T1000 (cell line): ENCODE results near the gene GABRP.
"Not testable (repeated sequence)": the region's sequence is repeated elsewhere in the genome, so short reads cannot be mapped to it uniquely, and the experiment has no call there.

Experiments
- DNase-seq: peaks from one replicate; lab custom pipeline; 2025; ENCODE audit warnings: mixed read lengths; lab: John Stamatoyannopoulos, UW

Gene GABRP

DNA sequence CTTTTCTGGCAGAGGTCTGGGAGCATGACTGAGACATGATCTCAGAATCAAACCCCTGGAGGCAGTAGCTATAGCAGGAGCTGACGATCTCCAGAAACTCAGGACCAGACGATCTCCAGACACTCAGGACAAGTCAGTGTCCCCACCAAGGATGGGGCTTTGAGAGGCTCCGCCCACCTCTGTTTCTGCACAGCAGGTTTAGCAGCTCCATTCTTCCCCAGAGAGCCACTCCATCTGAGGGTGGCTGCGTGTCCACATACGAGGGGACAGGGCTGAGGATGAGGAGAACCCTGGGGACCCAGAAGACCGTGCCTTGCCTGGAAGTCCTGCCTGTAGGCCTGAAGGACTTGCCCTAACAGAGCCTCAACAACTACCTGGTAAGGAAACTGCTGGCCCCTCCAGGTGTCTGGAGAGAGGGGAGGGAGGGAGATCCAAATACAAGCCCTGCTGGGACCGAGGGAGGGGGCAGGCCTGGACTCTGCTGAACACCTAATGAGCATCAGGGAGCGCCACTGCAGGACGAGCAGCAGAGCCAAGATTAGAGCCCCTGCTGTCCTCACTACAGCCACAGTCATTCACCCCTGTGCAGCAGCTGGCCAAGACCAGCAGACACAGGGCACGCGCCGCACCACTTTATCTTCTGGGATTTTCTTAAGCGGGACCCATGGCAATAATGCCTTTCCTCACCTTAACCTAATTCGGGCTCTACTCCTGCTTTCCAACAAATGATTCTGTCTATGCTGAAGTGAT lies at the start of gene GABRP:
TSS of gene GABRP (plus strand) at position 228 of the 750 bp plus-strand sequence. CDS start 4,891 bp downstream, outside the sequence.
- DNase-seq = no peak

DNA sequence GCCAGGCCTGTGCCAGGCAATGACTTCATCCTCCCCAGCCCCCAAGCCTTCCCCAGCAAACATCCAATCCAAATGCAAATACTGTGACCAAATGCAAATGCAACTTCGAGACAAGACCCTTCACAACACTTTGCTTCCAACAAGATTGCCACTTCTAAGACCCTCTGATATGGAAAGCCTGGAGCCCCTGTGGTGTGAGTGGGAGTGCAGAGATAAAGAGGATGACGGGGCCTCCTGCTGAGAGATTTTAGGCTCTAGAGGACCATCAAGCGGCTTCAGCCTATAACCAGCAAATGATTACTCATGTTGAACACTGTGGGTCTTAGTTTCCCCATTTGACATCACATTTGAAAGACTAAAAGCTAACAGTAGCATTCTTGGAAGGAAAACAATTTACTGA lies 46.6 kb upstream of the GABRP start:
- DNase-seq = no peak

DNA sequence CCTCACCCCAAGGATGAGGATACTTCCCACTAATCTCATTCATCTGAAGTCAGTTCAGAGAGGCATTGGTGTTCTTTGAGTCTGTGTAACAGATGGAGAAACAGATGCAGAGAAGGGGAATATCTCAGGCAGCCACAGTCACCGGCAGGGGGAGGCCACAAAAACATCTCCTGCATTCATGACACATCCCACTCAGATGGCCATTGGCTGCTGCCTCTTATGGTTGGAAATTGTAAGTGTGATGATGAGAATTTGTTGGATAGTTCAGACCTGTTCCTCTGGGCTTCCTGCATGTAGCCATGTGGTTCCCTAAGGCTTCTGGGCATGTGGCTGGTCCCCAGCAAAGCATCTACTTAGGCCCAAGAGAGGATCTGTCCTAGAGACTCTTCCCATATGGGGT lies 45.9 kb upstream of the GABRP start:
- DNase-seq = no peak

DNA sequence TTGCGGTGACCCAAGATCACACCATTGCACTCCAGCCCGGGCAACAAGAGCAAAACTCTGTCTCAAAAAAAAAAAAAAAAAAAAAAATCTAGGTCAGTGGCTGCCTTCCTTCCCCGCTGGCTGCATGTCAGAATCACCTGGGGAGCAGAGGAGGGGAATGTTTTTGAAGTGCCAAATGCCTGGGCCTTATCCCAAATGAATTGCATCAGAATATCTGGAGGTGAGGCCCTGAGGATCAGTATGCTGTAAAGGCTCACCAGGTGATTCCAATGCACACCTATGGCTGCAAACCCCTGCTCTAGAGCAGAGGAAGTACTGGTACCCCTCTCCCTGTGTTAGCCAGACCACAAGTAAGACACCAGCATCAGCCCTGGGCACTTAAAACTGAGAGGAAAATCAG lies 44.7 kb upstream of the GABRP start:
- DNase-seq = no peak

DNA sequence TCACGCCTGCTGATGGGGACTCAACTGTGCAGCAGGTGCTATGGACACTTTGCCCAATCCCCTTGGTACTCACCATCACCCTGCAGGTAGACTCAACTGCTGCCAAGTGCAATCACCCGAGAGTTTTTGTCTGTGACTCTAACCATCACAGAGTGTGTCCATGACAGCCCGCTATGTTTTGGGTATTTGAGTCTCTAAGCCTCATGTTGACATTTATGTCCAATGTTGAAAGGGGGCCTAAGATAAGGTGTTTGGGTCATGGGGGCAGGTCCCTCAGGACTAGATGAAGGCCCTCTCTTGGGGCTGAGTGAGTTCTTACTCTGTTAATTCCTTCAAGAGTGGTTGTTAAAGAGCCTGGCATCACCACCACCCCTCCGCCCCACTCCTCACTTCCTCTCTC lies 44.1 kb upstream of the GABRP start:
- DNase-seq = no peak

- no peak for DNase-seq
Observed at GRCh38 chr5:170740551-170741205, 42.8 kb upstream of the GABRP start.

DNA sequence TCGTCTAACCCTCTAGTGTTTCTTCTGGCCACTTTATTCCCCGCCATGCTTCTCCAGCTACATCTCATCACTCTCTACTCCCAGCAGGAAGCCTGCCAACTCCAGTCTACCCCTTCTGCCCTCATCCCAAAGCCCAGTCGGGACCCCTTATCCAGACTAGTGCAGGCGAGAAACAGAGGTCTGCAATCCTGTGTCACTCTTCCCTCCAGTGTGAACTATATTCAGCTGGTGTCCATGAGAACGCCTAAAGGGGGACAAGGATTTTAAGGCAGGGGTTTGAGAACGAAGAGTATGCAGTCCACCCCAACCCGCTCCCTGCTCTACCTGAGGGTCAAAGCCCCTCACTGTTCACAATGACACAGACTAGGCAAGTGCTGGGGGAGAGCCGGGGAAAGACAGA lies 41.7 kb upstream of the GABRP start:
- DNase-seq = no peak

DNA sequence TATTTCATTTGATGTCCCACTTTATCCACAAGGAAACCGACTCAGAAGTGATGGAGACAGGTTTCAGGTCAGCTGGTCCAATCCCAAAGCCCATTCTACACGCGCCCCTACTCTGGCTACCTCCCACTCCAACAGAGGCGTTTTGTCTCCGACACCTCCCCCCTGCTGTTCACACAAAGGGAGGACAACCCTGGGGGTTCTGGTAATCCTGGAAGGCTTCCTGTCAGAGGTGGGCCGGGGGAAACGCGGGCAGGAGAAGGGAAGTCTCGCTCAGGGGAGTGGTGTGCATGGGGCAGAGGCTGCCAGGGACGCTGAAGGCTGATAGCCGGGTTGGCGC lies 39.7 kb upstream of the GABRP start:
- no peak for DNase-seq

DNA sequence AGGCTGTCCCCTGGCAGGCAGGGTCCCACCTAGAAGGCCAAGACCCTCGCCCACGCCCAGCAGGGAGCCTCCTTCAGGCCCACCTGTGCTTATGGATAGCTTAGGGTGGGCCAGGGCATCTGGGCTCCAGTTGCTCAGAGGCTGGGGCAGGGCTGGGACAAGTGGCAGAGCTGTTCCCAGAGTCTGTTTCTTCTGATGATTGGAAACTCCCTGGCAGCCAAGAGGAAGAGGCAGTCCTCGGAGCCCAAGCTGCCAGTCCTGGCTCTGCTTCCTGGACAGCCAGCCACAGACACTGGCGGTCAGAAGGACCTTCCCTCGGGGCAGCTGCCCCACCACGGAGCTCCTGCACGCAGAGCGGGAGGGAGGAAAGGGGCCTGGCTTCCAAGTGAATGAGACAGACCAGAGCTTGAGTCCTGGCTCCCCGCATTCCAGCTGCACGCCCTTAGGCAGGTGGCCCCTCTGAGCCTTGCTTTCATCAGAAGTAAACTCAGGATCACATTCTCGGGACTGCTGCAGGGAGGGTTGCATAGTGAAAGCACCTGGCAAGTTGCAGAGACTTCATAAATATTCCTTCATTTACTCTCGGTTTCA lies 37.9 kb upstream of the GABRP start:
- DNase-seq = peak; percentile 65

- no peak for DNase-seq
Observed at GRCh38 chr5:170746075-170746960, 37.2 kb upstream of the GABRP start.

GRCh38 chr5:170746961-170747340 lies 36.6 kb upstream of the GABRP start:
- no peak for DNase-seq

GRCh38 chr5:170747357-170747756 lies 36.2 kb upstream of the GABRP start:
- DNase-seq = no peak

DNA sequence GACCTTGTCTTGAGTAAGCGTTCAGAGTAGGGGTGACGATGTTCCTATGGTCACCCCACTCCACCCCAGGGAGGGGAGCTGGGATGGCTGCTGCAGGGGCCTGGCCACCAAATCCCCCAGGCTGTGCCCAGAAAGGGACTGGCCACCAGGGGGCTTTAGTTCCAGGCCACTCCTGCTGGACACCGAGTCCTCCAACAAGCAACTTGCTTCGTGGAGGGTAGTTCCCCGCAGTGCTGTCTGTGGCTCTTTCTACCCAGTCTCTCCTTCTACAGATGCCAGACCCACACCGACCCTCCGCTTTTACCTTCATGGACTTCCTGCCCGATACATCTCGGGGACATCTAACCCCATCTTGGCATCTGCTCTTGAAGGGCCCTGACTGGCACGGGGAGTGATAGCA lies 35.7 kb upstream of the GABRP start:
- no peak for DNase-seq

DNA sequence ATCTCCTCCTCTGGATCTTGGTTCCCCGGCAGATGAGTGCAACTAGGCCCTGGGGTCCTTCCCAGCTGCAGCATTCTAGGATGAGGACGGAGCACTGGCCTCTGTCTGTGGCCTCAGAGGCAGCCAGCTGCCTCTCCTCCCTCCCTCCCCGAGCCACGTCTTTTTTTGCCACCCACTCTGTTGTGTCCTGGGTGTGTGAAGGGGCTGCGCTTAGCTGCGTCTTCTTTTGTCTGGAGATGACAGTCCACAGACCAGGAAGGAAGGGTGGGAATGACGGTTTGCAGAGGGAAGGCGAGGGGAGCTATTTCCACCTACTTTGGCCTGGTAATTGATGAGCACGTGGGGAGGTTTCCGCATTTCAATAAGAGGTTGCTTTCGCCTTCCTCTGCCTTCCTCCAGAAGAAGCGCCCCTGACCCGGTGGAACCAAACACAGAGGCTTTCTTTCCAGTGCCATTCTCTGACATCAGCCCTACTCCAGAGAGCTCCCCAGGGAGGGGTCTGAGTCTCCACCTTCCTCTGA lies 34.5 kb upstream of the GABRP start:
- no peak for DNase-seq

GRCh38 chr5:170749911-170750431 lies 33.6 kb upstream of the GABRP start:
- no peak for DNase-seq

DNA sequence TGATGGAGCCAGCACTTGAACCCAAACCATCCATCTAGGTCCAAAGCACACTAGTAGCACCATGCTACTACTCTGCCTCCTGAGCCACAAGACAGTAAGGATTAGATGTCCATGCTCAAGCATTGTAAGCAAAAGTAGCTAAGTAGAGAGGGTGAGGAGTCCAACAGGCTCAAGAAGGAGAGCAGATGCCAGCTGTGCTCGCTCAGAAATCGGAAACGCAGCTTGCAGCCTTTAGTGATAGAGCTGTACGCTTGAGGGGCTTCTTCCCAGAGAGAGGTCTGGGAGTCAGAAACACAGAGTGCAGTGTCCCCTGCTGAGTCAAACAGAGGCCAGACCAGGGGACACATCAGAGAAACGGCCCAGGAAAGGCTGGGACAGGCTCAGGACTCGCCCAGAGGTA lies 32.7 kb upstream of the GABRP start:
- no peak for DNase-seq

- DNase-seq = no peak
Observed at GRCh38 chr5:170751631-170752030, 31.9 kb upstream of the GABRP start.

DNA sequence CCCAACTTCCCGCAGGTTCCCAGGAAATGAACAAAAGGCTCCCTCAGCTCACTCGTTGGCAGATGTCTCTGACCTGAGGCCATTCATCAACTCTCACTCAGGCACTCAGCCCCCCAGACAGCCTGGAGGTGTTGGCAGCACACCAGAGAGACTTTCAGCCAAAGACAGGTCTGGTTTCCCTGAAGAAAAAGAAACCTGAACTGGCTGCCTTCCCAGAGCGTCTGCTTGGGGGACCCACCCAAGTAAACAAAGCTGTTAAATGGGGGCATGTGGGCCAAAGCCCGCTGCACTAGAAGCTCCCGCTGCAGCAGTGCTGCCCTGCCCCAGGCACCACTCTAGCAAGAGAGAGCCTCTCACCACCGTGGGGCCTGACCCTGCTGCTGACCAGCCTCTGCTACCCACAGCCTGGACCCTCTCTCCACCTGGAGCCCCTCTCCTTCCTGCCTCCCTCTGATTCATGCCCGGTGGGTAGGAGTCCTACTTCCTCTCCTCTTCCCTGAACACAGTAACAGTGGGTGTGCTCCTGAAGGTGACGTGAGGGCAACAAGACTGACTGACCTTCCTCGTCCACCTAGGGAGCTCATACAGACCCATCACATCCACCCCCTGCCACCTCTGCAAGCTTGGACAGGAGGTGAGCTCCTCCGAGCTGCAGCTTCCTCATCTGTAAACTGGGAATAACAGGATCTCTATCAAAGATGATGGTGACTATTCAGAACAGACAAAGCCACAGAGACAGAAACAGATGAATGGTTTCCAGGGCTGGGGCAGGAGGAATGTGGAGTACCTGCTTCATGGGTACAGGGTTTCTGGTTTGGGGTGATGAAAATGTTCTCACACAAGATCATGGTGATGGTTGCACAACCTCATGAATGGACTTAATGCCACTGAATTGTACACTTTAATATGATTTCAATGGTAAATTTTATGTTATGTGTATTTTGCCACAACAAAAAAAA lies 31.0 kb upstream of the GABRP start:
- DNase-seq = no peak

DNA sequence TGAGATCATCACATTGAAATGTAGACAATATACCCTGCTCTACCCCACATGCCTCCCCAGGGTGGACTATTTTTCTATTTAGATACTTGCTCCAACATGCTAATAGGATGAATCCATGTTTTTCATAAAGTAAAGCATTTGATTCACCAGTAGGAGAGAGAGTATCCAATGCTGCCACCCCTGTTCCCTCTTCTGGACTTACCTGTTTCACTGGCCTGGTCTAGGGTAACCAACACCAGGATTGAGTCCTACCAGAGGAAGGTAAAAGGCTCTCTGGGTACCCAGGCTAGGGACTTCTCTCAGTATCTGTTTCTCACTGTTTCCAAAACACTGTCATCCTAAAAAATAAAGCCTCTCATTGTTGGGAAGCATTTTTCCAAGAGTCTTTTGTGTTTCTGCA lies 30.2 kb upstream of the GABRP start:
- no peak for DNase-seq

GRCh38 chr5:170754508-170754907 lies 29.0 kb upstream of the GABRP start:
- not testable (repeated sequence) for DNase-seq
